DMS 273 (cell line): Measurements from ENCODE around the gene CYP3A4.
"Not testable (repeated sequence)": the region's sequence is repeated elsewhere in the genome, so short reads cannot be mapped to it uniquely, and the experiment has no call there.

Experiments
- DNase-seq: peaks from one replicate; lab custom pipeline; 2025; ENCODE audit not compliant: unreplicated experiment; lab: John Stamatoyannopoulos, UW

CYP3A4 gene

GRCh38 chr7:99730238-99730810 lies 53.7 kb downstream of the CYP3A4 start:
- no peak for DNase-seq

- no peak for DNase-seq
Observed at GRCh38 chr7:99729486-99730237, 54.3 kb downstream of the CYP3A4 start.

- DNase-seq: no peak
Observed at GRCh38 chr7:99728615-99729014, 55.4 kb downstream of the CYP3A4 start.

- not testable (repeated sequence) for DNase-seq
Observed at GRCh38 chr7:99723201-99723600, 60.8 kb downstream of the CYP3A4 start.

GRCh38 chr7:99720800-99721595 lies 63.0 kb downstream of the CYP3A4 start:
- no peak for DNase-seq

- DNase-seq: no peak
Observed at GRCh38 chr7:99719996-99720769, 63.8 kb downstream of the CYP3A4 start.

GRCh38 chr7:99713995-99714570 lies 69.9 kb downstream of the CYP3A4 start:
- no peak for DNase-seq

GRCh38 chr7:99709838-99710578 lies 74.0 kb downstream of the CYP3A4 start:
- no peak for DNase-seq

GRCh38 chr7:99709260-99709659 lies 74.7 kb downstream of the CYP3A4 start:
- DNase-seq: no peak

GRCh38 chr7:99707096-99707495 lies 76.9 kb downstream of the CYP3A4 start:
- DNase-seq: peak; percentile 52
